Subcutaneous abdominal adipose tissue (tissue), 5 donors: ENCODE measurements around the gene CNOT4.
"Not testable (repeated sequence)": the region's sequence is repeated elsewhere in the genome, so short reads cannot be mapped to it uniquely, and the experiment has no call there.

Experiments used
- H3K27ac ChIP-seq: one replicate; pipeline ENCODE4 v1.7.0; 2013; ENCODE audit warnings: low read depth, mild to moderate bottlenecking, inconsistent platforms, low read length, moderate library complexity
- H3K27me3 ChIP-seq, 5 donors: one replicate each; pipeline ENCODE4 v1.7.0; 2013; ENCODE audit warnings: low read length in 5 of 5, inconsistent platforms in 1 of 5; ENCODE audit not compliant: control insufficient read depth in 5 of 5, insufficient read depth in 4 of 5
- H3K36me3 ChIP-seq, 5 donors: one replicate each; pipeline ENCODE4 v1.7.0; 2013; ENCODE audit warnings: low read length in 5 of 5; ENCODE audit not compliant: control insufficient read depth in 5 of 5, insufficient read depth in 5 of 5
- H3K4me1 ChIP-seq, 5 donors: one replicate each; pipeline ENCODE4 v1.7.0; 2013; ENCODE audit warnings: low read length in 5 of 5, mild to moderate bottlenecking in 3 of 5, moderate library complexity in 1 of 5; ENCODE audit not compliant: control insufficient read depth in 5 of 5, insufficient read depth in 5 of 5
- H3K4me3 ChIP-seq, 5 donors: one replicate each; pipeline ENCODE4 v1.7.0; 2013; ENCODE audit warnings: low read length in 5 of 5, low read depth in 1 of 5
- H3K9ac ChIP-seq, 5 donors: one replicate each; pipeline ENCODE4 v1.7.0; 2013; ENCODE audit warnings: low read length in 5 of 5, mild to moderate bottlenecking in 4 of 5, moderate library complexity in 3 of 5
- H3K9me3 ChIP-seq, 5 donors: one replicate each; pipeline ENCODE4 v1.7.0; 2013; ENCODE audit warnings: low read length in 5 of 5; ENCODE audit not compliant: control insufficient read depth in 5 of 5
- donor health status: healthy.
- donor health status: healthy.
- donor health status: healthy.
- donor health status: healthy.
- donor health status: healthy.

Gene CNOT4

DNA sequence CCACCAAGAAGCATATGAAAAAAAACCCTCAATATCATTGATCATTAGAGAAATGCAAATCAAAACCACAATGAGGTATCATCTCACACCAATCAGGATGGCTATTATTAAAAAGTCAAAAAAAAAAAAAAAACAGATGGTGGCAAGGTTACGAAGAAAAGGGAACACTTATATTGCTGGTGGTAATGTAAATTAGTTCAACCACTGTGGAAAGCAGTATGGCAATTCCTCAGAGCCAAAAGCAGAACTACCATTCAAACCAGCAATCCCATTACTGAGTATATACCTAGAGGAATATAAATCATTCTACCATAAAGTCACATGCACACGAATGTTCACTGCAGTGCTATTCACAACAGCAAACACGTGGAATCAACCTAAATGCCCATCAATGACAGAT, 46.0 kb downstream of the CNOT4 start:
- Histone ChIP-seq H3K9me3 (no peaks in the 10 kb centered on the region), H3K27ac (no peak overlapping the region), H3K9ac (no peak overlapping the region), H3K36me3 (no peaks in the 10 kb centered on the region), H3K27me3 (no peaks in the 10 kb centered on the region), H3K4me3 (no peak overlapping the region), H3K4me1 (peaks cover 0 to 7% (median 2%) of the 10 kb centered on the region in 5 donors)

DNA sequence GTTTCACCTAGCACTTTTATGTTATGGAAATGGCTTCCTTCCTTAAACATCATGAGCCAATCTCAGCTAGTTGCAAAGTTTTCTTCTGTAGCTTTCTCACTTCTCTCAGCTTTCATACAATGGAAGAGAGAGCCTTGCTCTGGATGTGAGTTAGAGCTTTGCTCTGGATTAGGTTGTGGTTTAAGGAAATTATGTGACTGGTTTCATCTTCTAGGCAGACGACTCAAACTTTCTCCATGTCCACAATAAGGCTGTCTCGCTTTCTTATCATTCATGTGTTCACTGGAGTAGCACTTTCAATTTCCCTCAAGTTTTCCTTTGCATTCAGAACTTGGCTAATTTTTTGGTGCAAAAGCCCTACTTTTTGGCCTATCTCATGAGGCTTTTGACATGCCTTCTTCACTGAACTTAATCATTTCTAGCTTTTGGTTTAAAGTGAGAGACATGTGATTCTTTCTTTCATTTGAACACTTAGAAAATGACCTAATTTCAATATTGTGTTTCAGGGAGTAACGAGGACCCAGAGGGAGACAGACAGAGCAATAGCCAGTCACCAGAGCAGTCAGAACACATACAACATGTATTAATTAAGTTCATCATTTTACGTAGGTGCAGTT, 49.8 kb downstream of the CNOT4 start:
- H3K27me3 ChIP-seq = no peaks in the 10 kb centered on the region
- no peak overlapping the region for H3K9ac ChIP-seq
- H3K36me3 ChIP-seq = no peaks in the 10 kb centered on the region
- no peaks in the 10 kb centered on the region for H3K9me3 ChIP-seq
- H3K27ac ChIP-seq = no peak overlapping the region
- peaks cover 0 to 7% (median 2%) of the 10 kb centered on the region in 5 donors for H3K4me1 ChIP-seq
- no peak overlapping the region for H3K4me3 ChIP-seq

DNA sequence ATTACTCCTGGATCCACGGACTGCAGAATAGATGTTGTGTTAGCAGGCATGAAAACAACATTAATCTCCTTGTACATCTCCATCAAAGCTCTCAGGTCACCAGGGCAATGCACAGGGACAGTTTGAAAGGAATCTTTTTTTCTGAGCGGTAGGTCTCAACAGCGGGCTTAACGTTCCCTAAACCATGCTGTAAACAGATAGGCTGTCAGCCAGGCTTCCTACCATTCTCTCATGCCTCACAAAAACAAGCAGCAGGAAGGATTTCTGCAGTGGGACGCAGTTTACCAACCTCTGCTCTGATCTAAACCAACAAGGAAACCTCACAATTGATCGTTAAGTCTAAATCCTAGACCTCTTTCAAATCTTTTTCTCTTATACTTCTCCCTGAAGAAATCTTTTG, 50.8 kb downstream of the CNOT4 start:
- H3K9ac ChIP-seq = no peak overlapping the region
- H3K4me1 ChIP-seq = peaks cover 0 to 7% (median 2%) of the 10 kb centered on the region in 5 donors
- no peak overlapping the region for H3K27ac ChIP-seq
- H3K36me3 ChIP-seq = no peaks in the 10 kb centered on the region
- H3K9me3 ChIP-seq = no peaks in the 10 kb centered on the region
- no peak overlapping the region for H3K4me3 ChIP-seq
- no peaks in the 10 kb centered on the region for H3K27me3 ChIP-seq

DNA sequence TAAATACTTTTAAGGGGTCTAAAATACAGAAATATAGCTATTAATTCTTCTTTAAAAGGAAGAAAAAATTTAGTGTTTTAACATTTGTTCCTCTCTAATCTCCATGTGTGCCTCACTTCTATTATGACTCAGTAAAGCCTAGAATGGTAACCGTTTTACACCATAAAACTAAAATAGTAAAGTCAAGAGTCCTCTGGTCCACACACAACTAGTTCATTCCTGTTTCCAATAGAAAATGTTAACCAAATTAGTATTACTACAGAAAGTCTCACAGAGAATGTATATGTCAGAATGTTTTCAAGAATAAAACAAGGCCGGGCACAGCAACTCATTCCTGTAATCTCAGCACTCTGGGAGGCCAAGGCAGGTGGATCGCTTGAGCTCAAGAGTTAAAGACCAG, 55.8 kb downstream of the CNOT4 start:
- Histone ChIP-seq H3K9me3 (no peaks in the 10 kb centered on the region), H3K27ac (no peak overlapping the region), H3K4me3 (no peak overlapping the region), H3K36me3 (no peaks in the 10 kb centered on the region), H3K4me1 (peaks cover 0 to 4% (median 0%) of the 10 kb centered on the region in 5 donors), H3K9ac (no peak overlapping the region), H3K27me3 (no peaks in the 10 kb centered on the region)

DNA sequence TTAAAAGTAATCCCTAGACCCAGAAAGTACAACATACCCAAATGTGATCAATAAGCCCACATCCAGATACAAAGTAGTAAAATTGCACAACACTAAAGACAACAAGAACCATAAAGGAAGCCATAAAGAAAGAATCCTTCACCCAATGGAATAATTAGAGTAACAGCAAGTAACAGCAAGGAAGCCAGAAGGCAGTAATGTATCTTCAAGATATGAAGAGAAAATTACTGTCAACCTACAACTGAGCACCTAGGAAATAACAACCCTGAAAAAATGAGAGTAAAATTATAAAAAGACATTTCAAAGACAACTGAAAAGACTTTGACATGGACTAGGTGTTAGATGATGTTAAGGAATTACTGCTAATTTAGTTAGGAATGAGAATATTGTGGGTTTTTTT, 60.5 kb downstream of the CNOT4 start:
- peaks cover 0 to 19% (median 10%) of the 10 kb centered on the region in 5 donors for H3K4me1 ChIP-seq
- no peak overlapping the region for H3K9ac ChIP-seq
- peaks cover 0 to under 1% (median 0%) of the 10 kb centered on the region in 5 donors for H3K36me3 ChIP-seq
- no peak overlapping the region for H3K27ac ChIP-seq
- no peaks in the 10 kb centered on the region for H3K27me3 ChIP-seq
- no peaks in the 10 kb centered on the region for H3K9me3 ChIP-seq
- H3K4me3 ChIP-seq = no peak overlapping the region

DNA sequence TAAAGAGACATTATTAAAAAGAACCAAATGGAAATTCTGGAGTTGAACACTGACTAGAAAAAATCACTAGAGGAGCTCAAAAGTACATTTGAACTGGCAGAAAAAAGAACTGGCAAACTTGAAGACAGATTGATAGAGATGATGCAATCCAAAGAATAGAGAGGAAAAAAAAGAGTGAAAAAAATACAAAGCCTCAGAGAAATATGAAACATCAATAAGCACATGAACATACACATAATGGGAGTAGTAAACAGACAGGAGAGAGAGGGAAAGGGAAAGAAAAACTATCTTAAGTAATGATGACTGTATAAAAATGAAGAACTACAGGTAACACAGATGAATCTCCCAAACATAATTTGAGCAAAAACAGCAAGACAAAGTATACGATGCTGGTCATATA, 61.1 kb downstream of the CNOT4 start:
- Histone ChIP-seq H3K27ac (no peak overlapping the region), H3K9me3 (no peaks in the 10 kb centered on the region), H3K4me1 (peaks cover 0 to 19% (median 10%) of the 10 kb centered on the region in 5 donors), H3K36me3 (peaks cover 0 to 4% (median 1%) of the 10 kb centered on the region in 5 donors), H3K27me3 (no peaks in the 10 kb centered on the region), H3K4me3 (no peak overlapping the region), H3K9ac (no peak overlapping the region)

DNA sequence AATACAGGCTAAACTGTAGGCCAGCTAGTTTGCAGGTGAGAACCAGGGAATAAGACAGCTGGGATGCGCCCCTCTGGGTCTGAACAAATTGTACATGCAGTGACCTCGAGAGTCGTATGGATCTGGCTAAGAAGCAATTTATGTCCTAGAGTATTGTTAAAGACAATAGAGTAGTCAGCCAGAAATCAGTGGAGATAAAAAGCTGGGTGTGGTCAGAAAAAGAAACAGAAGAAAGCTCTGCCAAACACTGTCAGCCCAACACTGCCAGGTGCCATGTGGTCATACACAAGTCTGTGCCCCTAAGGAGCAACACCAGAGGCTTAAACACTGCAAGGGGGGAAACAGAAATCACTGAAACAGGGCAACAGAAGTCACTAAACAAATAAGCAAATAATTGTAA, 62.2 kb downstream of the CNOT4 start:
- peaks cover 0 to 19% (median 10%) of the 10 kb centered on the region in 5 donors for H3K4me1 ChIP-seq
- no peak overlapping the region for H3K4me3 ChIP-seq
- peaks cover 0 to 4% (median 3%) of the 10 kb centered on the region in 5 donors for H3K36me3 ChIP-seq
- H3K27me3 ChIP-seq = no peaks in the 10 kb centered on the region
- H3K9me3 ChIP-seq = no peaks in the 10 kb centered on the region
- no peak overlapping the region for H3K9ac ChIP-seq
- no peak overlapping the region for H3K27ac ChIP-seq

DNA sequence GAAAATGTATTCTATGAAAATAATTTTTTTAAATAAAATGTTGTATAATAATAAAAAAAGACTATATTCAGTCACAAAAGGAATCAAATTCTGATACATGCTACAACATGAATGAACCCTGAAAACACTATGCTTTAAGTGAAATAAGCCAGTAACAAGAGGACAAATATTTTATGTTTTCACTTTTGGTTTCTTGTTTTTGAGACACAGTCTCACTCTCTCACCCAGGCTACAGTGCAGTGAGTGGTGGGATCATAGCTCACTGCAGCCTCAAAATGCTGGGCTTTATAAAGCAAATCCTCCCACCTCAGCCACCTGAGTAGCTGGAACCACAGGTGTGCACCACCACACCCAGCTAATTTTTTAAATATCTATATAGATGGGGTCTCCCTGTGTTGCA, 64.2 kb downstream of the CNOT4 start:
- Histone ChIP-seq H3K9me3 (no peaks in the 10 kb centered on the region), H3K27me3 (no peaks in the 10 kb centered on the region), H3K36me3 (peaks cover 0 to 4% (median 3%) of the 10 kb centered on the region in 5 donors), H3K9ac (no peak overlapping the region), H3K4me1 (peaks cover 0 to 19% (median 10%) of the 10 kb centered on the region in 5 donors), H3K4me3 (no peak overlapping the region), H3K27ac (no peak overlapping the region)

DNA sequence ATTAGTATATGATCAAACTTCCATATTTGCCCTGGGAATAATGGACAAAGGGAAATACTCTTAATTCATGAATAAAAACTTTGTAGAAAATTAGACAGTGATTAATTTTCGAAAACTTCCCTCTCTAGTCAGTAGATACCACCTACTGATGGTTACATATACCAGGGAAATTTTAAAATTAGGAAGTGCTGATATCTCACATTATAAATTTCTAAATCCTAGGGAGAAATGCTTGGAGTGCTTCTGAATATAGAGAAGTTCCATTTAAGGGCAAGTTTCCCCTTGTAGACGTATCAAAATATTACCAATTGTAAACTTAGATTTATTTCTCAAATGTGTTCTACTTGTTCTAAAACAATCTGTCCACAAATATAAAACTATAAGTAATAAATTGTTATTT, 64.6 kb downstream of the CNOT4 start:
- H3K4me3 ChIP-seq, H3K36me3 ChIP-seq, H3K27ac ChIP-seq, H3K9me3 ChIP-seq, H3K27me3 ChIP-seq, H3K9ac ChIP-seq: not testable (repeated sequence)
- H3K4me1 ChIP-seq = peaks cover 0 to 19% (median 10%) of the 10 kb centered on the region in 5 donors

DNA sequence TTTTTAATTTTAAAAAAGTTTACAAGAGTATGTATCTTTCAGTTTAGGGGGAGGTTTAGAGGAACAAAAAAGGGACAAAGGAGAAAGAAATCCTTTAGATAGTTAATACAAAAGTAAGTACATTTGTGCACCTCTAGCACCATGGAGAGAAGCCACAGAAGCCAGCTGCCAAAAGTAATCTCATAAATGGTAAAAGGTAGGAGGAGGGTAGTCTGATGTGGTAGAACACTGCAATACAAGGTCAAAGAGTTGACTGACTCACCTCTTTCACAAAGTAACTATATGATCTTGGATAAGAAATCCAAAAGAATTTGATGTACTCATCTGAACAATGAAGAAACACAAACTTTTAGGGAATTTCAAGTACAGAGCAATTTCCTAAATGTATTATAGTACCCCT, 68.1 kb downstream of the CNOT4 start:
- H3K4me3 ChIP-seq = no peak overlapping the region
- H3K36me3 ChIP-seq = peaks cover 3 to 10% (median 5%) of the 10 kb centered on the region in 5 donors
- H3K27ac ChIP-seq = no peak overlapping the region
- no peaks in the 10 kb centered on the region for H3K27me3 ChIP-seq
- H3K9ac ChIP-seq = no peak overlapping the region
- no peaks in the 10 kb centered on the region for H3K9me3 ChIP-seq
- H3K4me1 ChIP-seq = peaks cover 0 to 16% (median 5%) of the 10 kb centered on the region in 5 donors
